ENCODE measurements around the gene CD58.
"Not testable (repeated sequence)": the region's sequence is repeated elsewhere in the genome, so short reads cannot be mapped to it uniquely, and the experiment has no call there.

DNA sequence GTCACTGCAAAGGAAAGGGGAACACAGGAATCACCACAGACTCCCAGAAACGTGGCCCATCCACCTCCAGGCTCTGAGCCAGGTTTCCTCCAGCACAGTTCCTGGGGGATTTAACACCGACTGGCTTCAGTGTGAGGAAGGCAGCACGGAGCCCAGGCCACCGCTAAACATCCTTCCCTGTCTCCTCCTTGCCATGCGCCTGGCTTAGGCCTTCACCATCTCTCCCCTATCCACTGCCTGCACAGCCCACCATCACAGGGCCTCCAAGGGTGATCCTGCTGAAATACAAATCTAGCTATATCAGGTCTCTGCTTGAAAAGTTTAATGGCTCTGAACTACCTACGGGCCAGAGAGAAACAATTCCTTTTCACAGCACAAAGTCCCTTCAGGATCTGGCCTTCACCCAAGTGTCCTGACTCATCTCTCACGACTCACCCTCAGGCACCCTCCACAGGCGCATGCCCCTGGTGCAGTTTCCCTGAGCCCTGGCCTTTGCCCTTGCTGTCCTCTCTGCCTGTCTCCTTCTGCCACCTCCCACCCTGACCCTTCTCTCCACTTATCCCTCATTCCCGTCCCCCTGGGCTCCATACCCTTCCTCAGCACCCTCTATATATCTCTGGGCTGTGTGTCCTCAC is 18.4 kb upstream of the CD58 start:
- TF ChIP-seq LEF1 (IDR thresholded peaks at IDR 0.05; ENCODE audit: borderline replicate concordance); L3MBTL2 (conservative IDR thresholded peaks at IDR 0.05): not testable (repeated sequence)

Measured in HEK293T (cell line).